ENCODE measurements around the gene SUPT20HL1.

DNA sequence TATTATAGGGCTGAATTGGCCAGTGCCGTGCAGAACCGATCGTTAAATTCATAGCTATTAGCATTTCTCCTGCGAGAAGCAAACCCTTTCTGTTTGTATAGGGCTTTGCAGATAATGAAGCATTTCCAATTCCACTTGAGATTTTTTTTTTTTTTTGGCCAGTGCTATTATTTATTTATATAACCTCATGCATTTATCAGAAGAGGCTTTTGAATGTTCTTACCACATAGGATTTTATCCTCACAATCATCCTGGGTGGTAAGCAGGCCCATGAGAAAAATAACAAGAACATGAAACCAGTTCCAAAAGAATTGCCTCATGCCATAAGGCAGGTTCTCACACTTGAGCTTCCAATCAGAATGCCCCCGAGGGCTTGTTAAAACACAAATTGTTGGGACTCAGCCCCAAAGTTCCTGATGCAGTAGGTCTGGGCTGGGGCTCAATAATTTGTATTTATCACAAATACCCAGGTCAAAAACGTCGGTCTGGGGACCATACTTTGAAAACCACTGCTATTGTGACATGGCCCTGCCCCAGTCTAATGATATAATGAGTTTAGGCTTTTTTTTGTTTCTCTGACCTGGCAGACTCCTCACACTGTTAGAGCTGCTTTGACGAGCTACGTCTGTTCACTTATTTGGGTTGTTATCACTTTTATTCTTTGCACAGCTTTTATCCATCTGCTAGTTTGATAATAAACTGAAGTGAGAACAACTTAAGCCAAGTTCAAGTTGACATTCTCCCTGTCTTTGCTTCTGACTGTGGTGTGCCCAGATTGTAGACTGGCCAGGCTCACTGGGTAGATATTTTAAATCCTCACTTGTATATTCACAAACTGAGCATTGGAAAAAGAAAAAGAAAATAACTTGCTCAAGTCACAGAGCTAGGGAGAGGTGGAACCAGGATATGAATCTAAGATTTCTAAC lies 20.1 kb downstream of the SUPT20HL1 start:
- TF ChIP-seq EZH2 (IDR thresholded peaks at IDR 0.05; ENCODE audit: insufficient read depth, poor library complexity, severe bottlenecking) (no peak), EZH2phosphoT487 (IDR thresholded peaks at IDR 0.05; ENCODE audit: insufficient read depth, low read depth) (no peak)

Measured in GM23248 (cell line).